Stimulated activated CD8-positive, alpha-beta memory T cell treated with anti-CD3 and anti-CD28 coated beads, Interleukin-12 subunit alpha, Interleukin-12 subunit beta, amount 100 ng/mL, for 24 hours (primary cell): ENCODE results near the gene CCT7.
"Not testable (repeated sequence)": the region's sequence is repeated elsewhere in the genome, so short reads cannot be mapped to it uniquely, and the experiment has no call there.

Source experiments
- DNase-seq: peaks from one replicate; pipeline ENCODE4 v3.0.0-alpha.2; 2020; ENCODE audit errors: extremely low read depth

CCT7 gene

DNA sequence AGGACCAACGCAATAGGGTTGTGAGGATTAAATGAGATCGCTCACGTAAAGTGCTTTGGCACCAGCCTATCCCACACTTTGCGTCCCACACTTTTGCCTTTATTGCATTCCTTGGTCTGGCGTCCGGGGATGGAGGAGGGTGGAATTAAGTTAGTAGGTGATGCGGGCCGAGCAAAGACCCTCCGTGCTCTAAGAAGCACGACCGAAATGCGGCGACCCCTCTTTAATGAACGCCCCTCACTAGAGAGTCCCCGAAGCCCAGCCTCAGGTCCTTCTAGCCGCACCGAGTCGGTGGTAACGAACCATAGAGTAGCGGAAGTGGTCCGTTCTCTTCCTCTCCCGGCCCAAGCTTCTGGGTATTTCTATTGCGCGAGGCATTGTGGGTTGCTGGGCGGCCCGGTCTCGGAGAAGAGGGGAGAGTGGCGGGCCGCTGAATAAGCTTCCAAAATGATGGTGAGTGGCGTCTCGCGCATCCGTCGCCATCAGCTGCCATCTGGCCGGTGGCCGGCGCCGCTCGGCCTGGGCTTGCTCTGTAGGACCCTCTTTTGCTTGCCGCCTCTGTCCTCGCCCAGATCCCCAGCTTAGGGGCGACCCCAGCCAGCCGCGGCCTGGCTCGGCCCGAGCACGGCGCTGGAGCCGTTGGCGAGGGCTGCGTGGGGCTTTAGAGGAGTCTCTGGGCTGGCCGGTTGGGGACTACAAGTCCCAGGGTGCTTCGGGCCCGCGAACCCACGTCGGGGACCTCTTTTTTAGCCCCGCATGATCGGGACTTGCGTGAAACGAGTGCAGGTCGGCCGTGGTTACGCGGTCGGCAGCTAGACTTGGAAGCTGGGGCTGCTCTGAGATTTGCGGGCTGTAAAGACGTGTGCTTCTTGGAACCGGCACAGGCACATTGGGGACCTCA lies at the start of gene CCT7:
Gene CCT7 (plus strand): TSS at position 377 of the 901 bp plus-strand sequence. CDS start 71 bp downstream, at position 448.
- DNase-seq = peak; percentile 66

GRCh38 chr2:73185965-73186364 lies 48.1 kb upstream of the CCT7 start:
- DNase-seq = no peak

GRCh38 chr2:73187549-73187948 lies 46.6 kb upstream of the CCT7 start:
- DNase-seq = no peak

DNA sequence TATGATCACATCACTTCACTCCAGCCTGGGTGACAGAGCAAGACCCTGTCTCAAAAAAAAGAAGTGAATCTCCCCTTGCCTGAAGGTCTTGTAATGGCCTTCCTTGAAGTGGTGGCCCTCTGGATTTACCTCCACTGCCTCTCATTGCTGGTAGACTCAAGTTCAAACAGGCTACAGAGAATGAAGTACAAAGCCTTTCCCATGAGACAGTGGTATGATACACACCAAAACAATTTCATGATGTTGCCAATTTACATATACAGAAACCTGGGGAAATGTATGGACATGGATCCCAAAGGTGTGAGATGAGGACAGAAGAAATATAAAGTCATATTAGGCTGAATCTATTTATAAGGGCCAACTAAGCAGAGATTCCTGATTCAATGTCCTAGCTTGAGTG lies 36.5 kb upstream of the CCT7 start:
- DNase-seq = no peak

- not testable (repeated sequence) for DNase-seq
Measured at GRCh38 chr2:73200281-73200680, 33.8 kb upstream of the CCT7 start.

DNA sequence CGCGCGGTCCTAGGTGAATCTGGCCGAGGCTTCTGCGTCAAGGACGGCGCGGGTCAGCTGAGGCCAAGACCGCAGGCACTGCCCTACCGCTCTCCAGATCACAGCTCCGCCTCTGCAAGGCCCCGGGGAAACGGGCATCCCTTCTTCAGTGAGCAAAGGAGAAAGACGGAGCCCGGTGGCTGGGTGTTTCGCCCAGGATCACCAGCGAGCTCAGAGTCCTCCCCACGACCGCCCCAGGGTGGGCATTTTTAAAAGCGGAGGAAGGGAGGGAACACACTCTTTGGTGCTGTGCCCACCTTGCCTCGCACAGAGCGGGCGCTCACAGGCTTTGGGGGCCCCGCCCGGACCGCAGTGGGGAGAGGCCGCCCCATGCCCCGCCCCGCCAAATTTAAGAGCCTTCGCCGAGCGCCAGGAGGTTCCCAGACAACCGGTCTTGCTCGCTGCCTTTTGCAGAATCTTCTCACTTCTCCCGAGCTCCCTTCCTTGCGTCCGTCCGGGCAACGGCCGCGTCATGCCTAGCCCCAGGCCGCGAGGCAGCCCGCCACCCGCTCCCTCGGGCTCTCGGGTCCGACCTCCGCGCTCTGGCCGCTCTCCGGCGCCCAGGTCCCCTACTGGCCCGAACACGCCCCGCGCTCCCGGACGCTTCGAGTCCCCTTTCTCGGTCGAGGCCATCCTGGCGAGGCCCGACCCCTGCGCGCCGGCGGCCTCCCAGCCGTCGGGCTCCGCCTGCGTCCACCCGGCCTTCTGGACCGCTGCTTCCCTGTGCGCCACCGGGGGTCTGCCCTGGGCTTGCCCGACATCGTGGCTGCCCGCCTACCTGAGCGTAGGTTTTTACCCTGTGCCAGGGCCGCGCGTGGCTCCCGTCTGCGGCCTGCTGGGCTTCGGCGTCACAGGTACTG lies 31.7 kb upstream of the CCT7 start, which contains the start of gene NOTO:
Gene NOTO (plus strand): TSS at position 419 of the 899 bp plus-strand sequence. CDS start 93 bp downstream, at position 512.
- DNase-seq = no peak

DNA sequence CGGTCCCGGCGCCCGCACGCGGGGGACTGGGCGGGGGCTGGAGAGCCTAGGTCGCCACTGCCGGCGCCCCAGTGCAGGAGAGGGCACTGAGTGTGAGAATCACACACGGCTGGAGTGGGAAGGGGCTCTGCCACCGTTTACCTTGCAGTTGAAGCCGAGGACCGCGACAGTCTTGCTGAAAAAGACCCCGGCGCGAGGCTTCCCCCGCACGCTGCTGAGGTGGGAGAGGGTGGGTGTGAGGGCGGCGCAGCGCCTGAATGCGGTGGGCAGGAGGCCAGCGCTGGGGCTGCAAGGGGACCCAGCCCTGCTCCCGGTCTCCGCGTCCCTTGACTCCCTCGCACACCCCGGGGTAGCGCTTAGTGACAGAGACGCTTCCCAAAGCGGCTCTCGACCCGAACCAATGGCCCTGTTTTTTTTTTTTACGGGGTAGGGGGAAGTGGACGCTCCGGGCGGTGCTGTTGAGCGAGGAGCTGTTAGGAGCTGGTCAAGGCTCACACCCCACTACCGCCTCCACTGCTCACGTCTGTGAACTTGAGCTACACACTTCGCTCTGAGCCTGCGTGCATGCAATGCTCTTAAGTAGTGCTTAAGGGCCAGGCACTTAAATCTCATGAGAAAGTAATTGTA lies 30.9 kb upstream of the CCT7 start:
- no peak for DNase-seq

- DNase-seq = no peak
Measured at GRCh38 chr2:73205611-73206010, 28.5 kb upstream of the CCT7 start.

DNA sequence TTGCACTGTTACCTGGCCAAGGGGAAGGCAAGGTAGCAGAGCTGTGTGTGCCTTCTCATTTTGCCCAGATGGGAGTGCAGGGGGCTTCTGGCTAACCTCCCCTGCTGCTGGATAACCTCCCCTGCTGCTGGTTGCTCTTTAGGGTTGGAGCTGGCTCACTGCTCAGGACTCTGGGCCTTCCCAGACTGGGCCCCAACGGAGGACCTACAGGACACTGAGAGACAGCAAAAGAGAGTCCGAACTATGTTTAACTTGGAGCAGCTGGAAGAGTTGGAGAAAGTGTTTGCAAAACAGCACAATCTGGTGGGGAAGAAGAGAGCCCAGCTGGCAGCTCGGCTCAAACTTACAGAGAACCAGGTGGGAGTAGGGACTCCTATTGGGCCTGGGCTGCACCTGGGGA lies 25.9 kb upstream of the CCT7 start:
- DNase-seq = no peak

GRCh38 chr2:73210019-73210418 lies 24.1 kb upstream of the CCT7 start:
- DNase-seq = no peak

- no peak for DNase-seq
Measured at GRCh38 chr2:73210696-73211095, 23.4 kb upstream of the CCT7 start.

DNA sequence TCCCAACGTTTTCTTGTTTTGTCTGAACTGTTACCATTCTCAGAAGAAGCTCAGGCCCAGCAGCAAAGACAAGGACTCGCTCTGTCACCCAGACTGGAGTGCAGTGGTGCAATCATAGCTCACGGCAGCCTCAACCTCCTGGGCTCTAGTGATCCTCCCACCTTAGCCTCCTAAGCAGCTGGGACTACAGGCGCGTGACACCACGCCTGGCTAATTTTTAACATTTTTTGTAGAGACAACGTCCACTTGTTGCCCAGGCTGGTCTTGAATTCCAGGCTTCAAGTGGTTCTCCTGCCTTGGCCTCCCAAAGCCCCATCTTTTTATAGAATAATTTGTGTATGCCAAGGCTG lies 22.0 kb upstream of the CCT7 start:
- no peak for DNase-seq

- DNase-seq = peak; percentile 47
Measured at GRCh38 chr2:73212448-73213176, 21.5 kb upstream of the CCT7 start.

GRCh38 chr2:73214120-73215035 lies 19.7 kb upstream of the CCT7 start, which contains the start of gene SMYD5:
SMYD5 (plus strand) TSS chr2:73214245; CDS start chr2:73214267, 22 bp downstream.
- DNase-seq = peak; percentile 76

GRCh38 chr2:73215254-73215653 lies 18.9 kb upstream of the CCT7 start:
- no peak for DNase-seq

DNA sequence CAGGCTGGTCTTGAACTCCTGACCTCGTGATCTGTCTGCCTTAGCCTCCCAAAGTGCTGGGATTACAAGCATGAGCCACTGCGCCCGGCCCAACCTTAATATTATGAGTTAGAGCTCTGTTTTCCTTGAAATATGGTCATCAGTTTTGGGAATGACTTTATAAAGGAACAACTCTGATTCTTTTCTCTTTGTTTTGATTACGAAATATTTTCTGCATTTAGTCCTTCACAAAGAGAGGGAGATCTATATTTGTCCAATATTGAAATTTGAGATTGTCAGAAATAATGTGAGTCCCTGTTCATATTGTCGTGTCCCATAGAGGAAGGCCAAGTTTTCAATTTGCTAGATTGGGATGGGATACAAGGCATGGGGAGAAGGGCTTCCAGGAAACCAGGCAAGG lies 16.9 kb upstream of the CCT7 start:
- no peak for DNase-seq

- DNase-seq = no peak
Measured at GRCh38 chr2:73217826-73218225, 16.3 kb upstream of the CCT7 start.

DNA sequence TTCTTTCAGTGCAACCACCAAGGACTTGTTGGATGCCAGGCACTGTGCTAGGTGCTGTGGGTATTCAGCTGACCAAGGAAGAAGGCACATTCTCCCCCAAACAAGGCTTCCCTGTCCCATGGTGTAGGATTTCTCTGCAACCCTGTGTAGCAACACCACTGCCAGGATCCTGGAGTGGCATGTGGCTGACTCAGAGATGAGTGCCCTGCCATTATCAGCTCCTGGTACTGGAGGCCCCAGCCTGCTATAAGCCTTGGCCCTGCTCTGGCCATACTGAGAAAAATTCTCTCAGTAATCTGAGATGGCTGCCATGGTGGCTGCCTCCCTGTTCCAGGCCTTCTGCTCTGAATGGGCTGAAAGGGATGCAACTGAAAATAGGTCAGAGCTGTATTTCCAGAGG lies 15.8 kb upstream of the CCT7 start:
- no peak for DNase-seq

GRCh38 chr2:73223821-73224220 lies 10.3 kb upstream of the CCT7 start:
- DNase-seq = no peak
